ENCODE data around the gene MED12.

MED12 gene

GRCh38 chrX:71154641-71155040 lies 36.2 kb downstream of the MED12 start:
- Histone ChIP-seq H3K9me2 (replicated peaks; ENCODE audit: low read depth, low read length) (no peaks in the 10 kb centered on the region), H2AFZ (ENCODE audit: low read length) (no peak overlapping the region), H3K36me3 (ENCODE audit: insufficient read depth, low read length) (no peaks in the 10 kb centered on the region), H3K9ac (ENCODE audit: low read depth, low read length, poor library complexity, severe bottlenecking) (no peak overlapping the region), H3F3A (ENCODE audit: low read depth) (no peaks in the 10 kb centered on the region), H4K20me1 (ENCODE audit: insufficient read depth, low read length, poor library complexity, severe bottlenecking) (no peaks in the 10 kb centered on the region), H3K4me3 (ENCODE audit: low read length, poor library complexity, severe bottlenecking) (no peak overlapping the region), H3K4me1 (ENCODE audit: insufficient read depth, low read length, poor library complexity, severe bottlenecking) (no peaks in the 10 kb centered on the region), H3K9me3 (ENCODE audit: insufficient read depth, low read depth, low read length) (no peaks in the 10 kb centered on the region), H3K79me2 (ENCODE audit: insufficient read depth, low read length) (no peaks in the 10 kb centered on the region), H3K27me3 (ENCODE audit: insufficient read depth, low read length, poor library complexity, severe bottlenecking) (no peaks in the 10 kb centered on the region), H3K4me2 (ENCODE audit: low read depth, low read length, poor library complexity, severe bottlenecking) (no peak overlapping the region)
- no peak for TF ChIP-seq CTCF (conservative IDR thresholded peaks at IDR 0.05; ENCODE audit: low read length)
- TF ChIP-seq EZH2phosphoT487 (IDR thresholded peaks at IDR 0.05; ENCODE audit: borderline replicate concordance): no peak

- Histone ChIP-seq H2AFZ (ENCODE audit: low read length) (no peak overlapping the region), H3K9me2 (replicated peaks; ENCODE audit: low read depth, low read length) (no peaks in the 10 kb centered on the region), H3K4me1 (ENCODE audit: insufficient read depth, low read length, poor library complexity, severe bottlenecking) (no peaks in the 10 kb centered on the region), H3F3A (ENCODE audit: low read depth) (no peaks in the 10 kb centered on the region), H3K4me2 (ENCODE audit: low read depth, low read length, poor library complexity, severe bottlenecking) (no peak overlapping the region), H3K4me3 (ENCODE audit: low read length, poor library complexity, severe bottlenecking) (no peak overlapping the region), H4K20me1 (ENCODE audit: insufficient read depth, low read length, poor library complexity, severe bottlenecking) (no peaks in the 10 kb centered on the region), H3K36me3 (ENCODE audit: insufficient read depth, low read length) (no peaks in the 10 kb centered on the region), H3K27me3 (ENCODE audit: insufficient read depth, low read length, poor library complexity, severe bottlenecking) (no peaks in the 10 kb centered on the region), H3K9me3 (ENCODE audit: insufficient read depth, low read depth, low read length) (no peaks in the 10 kb centered on the region), H3K9ac (ENCODE audit: low read depth, low read length, poor library complexity, severe bottlenecking) (no peak overlapping the region), H3K79me2 (ENCODE audit: insufficient read depth, low read length) (no peaks in the 10 kb centered on the region)
- TF ChIP-seq CTCF (conservative IDR thresholded peaks at IDR 0.05; ENCODE audit: low read length) (no peak), EZH2phosphoT487 (IDR thresholded peaks at IDR 0.05; ENCODE audit: borderline replicate concordance) (no peak)
Measured at GRCh38 chrX:71158603-71159002, 40.2 kb downstream of the MED12 start.

- no peak overlapping the region for H3K4me3 ChIP-seq (ENCODE audit: low read length, poor library complexity, severe bottlenecking)
Measured at GRCh38 chrX:71159335-71159734, 40.9 kb downstream of the MED12 start.

More at GRCh38 chrX:71159335-71159734, 40.9 kb downstream of the MED12 start:
- no peaks in the 10 kb centered on the region for H4K20me1 ChIP-seq (ENCODE audit: insufficient read depth, low read length, poor library complexity, severe bottlenecking)
- TF ChIP-seq CTCF (conservative IDR thresholded peaks at IDR 0.05; ENCODE audit: low read length) (no peak), EZH2phosphoT487 (IDR thresholded peaks at IDR 0.05; ENCODE audit: borderline replicate concordance) (no peak)
- no peaks in the 10 kb centered on the region for H3K9me3 ChIP-seq (ENCODE audit: insufficient read depth, low read depth, low read length)
- H3K36me3 ChIP-seq (ENCODE audit: insufficient read depth, low read length): no peaks in the 10 kb centered on the region
- no peaks in the 10 kb centered on the region for H3K4me1 ChIP-seq (ENCODE audit: insufficient read depth, low read length, poor library complexity, severe bottlenecking)
- no peaks in the 10 kb centered on the region for H3K79me2 ChIP-seq (ENCODE audit: insufficient read depth, low read length)
- H3K9me2 ChIP-seq (replicated peaks; ENCODE audit: low read depth, low read length): no peaks in the 10 kb centered on the region
- H3K4me2 ChIP-seq (ENCODE audit: low read depth, low read length, poor library complexity, severe bottlenecking): no peak overlapping the region
- no peak overlapping the region for H2AFZ ChIP-seq (ENCODE audit: low read length)
- no peak overlapping the region for H3K9ac ChIP-seq (ENCODE audit: low read depth, low read length, poor library complexity, severe bottlenecking)
- no peaks in the 10 kb centered on the region for H3F3A ChIP-seq (ENCODE audit: low read depth)
- no peaks in the 10 kb centered on the region for H3K27me3 ChIP-seq (ENCODE audit: insufficient read depth, low read length, poor library complexity, severe bottlenecking)

All from Loucy (cell line).